ENCODE results near the gene PERM1.
"Not testable (repeated sequence)": the region's sequence is repeated elsewhere in the genome, so short reads cannot be mapped to it uniquely, and the experiment has no call there.

The PERM1 gene

GRCh38 chr1:996851-997712 lies 15.2 kb upstream of the PERM1 start:
- no peak for DNase-seq

- no peak for DNase-seq
These were observed 14.1 kb upstream of the PERM1 start for GRCh38 chr1:995665-996633.

- not testable (repeated sequence) for DNase-seq
These were observed 12.7 kb upstream of the PERM1 start for GRCh38 chr1:994546-994945.

GRCh38 chr1:993379-993995 lies 11.6 kb upstream of the PERM1 start:
- DNase-seq, result no peak

- DNase-seq, result no peak
These were observed 10.5 kb upstream of the PERM1 start for GRCh38 chr1:992362-992761.

GRCh38 chr1:991895-992294 lies 10.0 kb upstream of the PERM1 start:
- no peak for DNase-seq

- DNase-seq, result not testable (repeated sequence)
These were observed 9.4 kb upstream of the PERM1 start for GRCh38 chr1:991275-991674.

GRCh38 chr1:988061-988460 lies 6.2 kb upstream of the PERM1 start:
- not testable (repeated sequence) for DNase-seq

- DNase-seq, result no peak
These were observed 3.2 kb upstream of the PERM1 start for GRCh38 chr1:985126-985525.

GRCh38 chr1:984476-984814 lies 2.6 kb upstream of the PERM1 start:
- DNase-seq, result no peak

GRCh38 chr1:983798-984475 lies 2.0 kb upstream of the PERM1 start:
- DNase-seq, result no peak

- DNase-seq, result no peak
These were observed 1.0 kb upstream of the PERM1 start for GRCh38 chr1:982765-983436.

- DNase-seq, result no peak
These were observed 370 bp downstream of the PERM1 start for GRCh38 chr1:981491-981954.

- no peak for DNase-seq
These were observed 1.1 kb downstream of the PERM1 start for GRCh38 chr1:980602-981395.

GRCh38 chr1:980137-980571 lies 1.7 kb downstream of the PERM1 start:
- no peak for DNase-seq

GRCh38 chr1:979744-980072 lies 2.2 kb downstream of the PERM1 start:
- DNase-seq, result no peak

- no peak for DNase-seq
These were observed 2.8 kb downstream of the PERM1 start for GRCh38 chr1:978835-979743.

- no peak for DNase-seq
These were observed 3.6 kb downstream of the PERM1 start for GRCh38 chr1:978069-978834.

- not testable (repeated sequence) for DNase-seq
These were observed 5.1 kb downstream of the PERM1 start for GRCh38 chr1:976791-977190.

Measured in CD4-positive, alpha-beta T cell treated with Interleukin-15 for 1 hour (primary cell).